ENCODE measurements around the gene CYP19A1. TPM values are rescaled to one million over a fixed set of nuclear protein-coding genes. Genes with fewer than 3 reads are reported as not detected.

CYP19A1 gene
- total and polyA plus RNA-seq, 5 donors = 0.45 to 1.3 (median 1.0) TPM

DNA sequence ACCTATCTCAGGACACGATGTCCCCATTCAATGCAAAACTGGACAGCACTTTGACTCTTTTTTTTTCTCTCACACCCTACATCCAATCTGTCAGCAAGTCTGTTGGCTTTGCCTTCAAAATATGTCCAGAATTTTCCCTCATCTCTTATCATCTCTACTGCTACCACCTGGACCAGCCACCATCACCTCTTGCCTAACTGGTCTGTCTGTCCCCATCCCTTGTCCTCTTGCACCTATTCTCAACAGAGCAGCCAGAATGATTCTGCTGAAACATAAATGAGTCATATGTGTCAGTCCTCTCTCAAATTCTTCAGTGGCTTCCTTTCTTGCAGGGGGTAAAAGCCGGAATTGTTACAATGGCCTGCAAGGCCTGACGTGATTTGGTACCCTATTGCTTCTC is 105.8 kb downstream of the CYP19A1 start:
- intact Hi-C loops (cut with DNase I) = loop anchor here in 1 of 4 donors (5.0 kb wide), 1 partner anchor 155 kb away; no protein-coding TSS in a partner anchor
- H3K4me3 ChIP-seq (ENCODE audit: low read length) = no peak overlapping the region
- ATAC-seq (no peak), DNase-seq (no peak)
- H3K4me1 ChIP-seq (ENCODE audit: control insufficient read depth, insufficient read depth, low read length) = no peaks in the 10 kb centered on the region
- no peak overlapping the region for H3K27ac ChIP-seq (ENCODE audit: low read length)
- H3K9me3 ChIP-seq (ENCODE audit: control insufficient read depth, low read length) = no peaks in the 10 kb centered on the region
- WGBS = 82% methylated on average over 3 of the region's 3 CpGs
- H3K27me3 ChIP-seq (ENCODE audit: control insufficient read depth, insufficient read depth) = no peaks in the 10 kb centered on the region

DNA sequence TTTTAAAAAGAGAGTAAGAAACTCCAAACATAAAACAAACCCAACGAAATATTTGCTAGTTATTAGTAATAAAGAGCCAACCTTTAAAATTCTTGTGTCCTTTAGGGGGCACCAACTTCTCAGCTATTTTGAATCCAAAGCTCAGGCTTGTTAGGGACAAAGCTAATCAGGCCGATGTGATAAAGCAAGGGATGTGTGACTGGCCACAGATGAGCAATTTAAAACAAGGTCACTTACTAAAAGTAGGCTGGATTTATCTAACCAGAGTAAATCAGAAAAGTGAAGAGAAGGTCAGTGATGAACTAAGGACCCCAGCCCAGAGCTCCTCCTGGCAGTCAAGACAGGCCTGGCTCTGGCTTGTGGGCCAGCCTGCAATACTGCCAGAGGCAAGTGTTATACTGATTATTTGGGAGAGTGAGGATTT is 108.5 kb downstream of the CYP19A1 start:
- 24% methylated on average over 2 of the region's 2 CpGs for WGBS
- peak in 1 of 3 donors; percentile 42 for DNase-seq
- peak; percentile 56 to 65 for ATAC-seq
- Histone ChIP-seq H3K27ac (ENCODE audit: low read length) (no peak overlapping the region), H3K4me1 (ENCODE audit: control insufficient read depth, insufficient read depth, low read length) (no peaks in the 10 kb centered on the region), H3K27me3 (ENCODE audit: control insufficient read depth, insufficient read depth) (no peaks in the 10 kb centered on the region), H3K9me3 (ENCODE audit: control insufficient read depth, low read length) (no peaks in the 10 kb centered on the region), H3K4me3 (ENCODE audit: low read length) (no peak overlapping the region)
- intact Hi-C loops (cut with DNase I) = loop anchor here in 2 of 4 donors (2.0 to 10.0 kb wide), 3 partner anchors 155 to 173 kb away; no protein-coding TSS in a partner anchor

DNA sequence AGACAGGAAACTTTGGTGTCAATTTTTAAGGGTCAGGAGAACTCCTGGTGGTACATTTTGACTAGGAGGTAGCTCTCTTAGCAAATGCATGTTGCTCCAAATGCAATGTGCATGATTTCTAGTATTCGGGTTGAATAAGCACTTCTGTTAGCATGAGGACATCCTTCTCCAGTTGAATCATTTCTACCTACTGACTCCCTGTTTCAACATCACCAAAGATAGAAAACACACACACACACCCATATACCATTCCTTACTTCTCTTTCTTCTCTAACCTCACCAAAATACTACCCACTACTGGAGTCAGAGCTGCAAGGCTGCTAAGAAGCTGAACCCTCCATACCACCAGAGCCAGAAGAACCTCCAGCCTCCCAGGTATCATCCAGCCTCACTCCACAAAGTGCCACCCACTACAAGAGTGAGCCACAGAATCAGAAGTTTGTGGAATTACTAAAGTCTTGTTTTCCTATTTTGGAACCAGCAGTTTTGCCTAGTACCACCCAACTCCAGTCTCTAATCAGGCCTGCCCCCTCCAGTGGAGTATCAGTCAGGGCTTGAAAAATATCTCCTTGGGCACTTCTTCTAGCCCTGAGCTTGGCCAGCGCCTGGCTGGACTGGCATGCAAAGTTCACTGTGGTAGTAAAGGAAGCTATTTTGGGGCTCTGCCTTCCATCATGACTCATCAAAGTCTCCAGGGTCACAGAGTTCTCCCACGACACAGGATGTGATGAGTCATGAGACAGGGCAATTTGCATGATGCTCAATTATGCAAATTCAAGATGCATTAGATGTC is 110.3 kb downstream of the CYP19A1 start:
- DNase-seq (peak in 2 of 3 donors; percentile 19 to 47), ATAC-seq (peak; percentile 47 to 80)
- Histone ChIP-seq H3K27ac (ENCODE audit: low read length) (no peak overlapping the region), H3K4me1 (ENCODE audit: control insufficient read depth, insufficient read depth, low read length) (no peaks in the 10 kb centered on the region), H3K27me3 (ENCODE audit: control insufficient read depth, insufficient read depth) (no peaks in the 10 kb centered on the region), H3K4me3 (ENCODE audit: low read length) (no peak overlapping the region), H3K9me3 (ENCODE audit: control insufficient read depth, low read length) (no peaks in the 10 kb centered on the region)
- WGBS = 46% methylated on average over 3 of the region's 3 CpGs
- intact Hi-C loops (cut with DNase I) = loop anchor here in 1 of 4 donors (10.0 kb wide), 1 partner anchor 157 kb away; no protein-coding TSS in a partner anchor

DNA sequence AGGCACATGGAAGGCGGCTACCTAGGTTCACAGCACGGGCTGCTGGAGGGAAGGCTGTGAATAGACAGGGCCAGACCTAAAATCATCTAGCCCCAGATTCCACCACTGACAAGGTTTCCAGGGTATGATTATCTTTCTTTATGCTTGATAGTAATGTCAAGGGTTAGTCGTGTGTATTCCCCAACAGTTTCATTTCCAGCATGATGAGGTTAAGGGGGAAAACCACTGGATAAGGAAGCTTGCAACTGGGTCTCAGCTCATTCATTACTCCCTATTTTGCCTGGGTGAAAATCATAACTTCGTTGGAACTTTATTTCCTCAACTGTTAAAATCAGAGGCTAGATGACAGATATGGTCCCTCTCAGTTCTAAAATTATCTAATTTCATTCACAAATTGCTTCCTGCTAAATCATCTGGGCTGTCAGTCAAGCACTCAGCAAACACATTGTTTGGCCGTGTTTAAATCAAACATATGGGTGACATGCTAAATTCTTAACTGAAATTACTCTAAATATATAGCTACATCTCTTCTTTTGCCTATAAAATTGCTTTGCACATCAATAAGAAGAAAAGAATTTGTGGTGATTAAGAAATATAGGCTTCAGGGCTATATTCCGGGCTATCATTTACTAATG is 111.7 kb downstream of the CYP19A1 start:
- no peak overlapping the region for H3K4me3 ChIP-seq (ENCODE audit: low read length)
- H3K9me3 ChIP-seq (ENCODE audit: control insufficient read depth, low read length) = no peaks in the 10 kb centered on the region
- no peak overlapping the region for H3K27ac ChIP-seq (ENCODE audit: low read length)
- DNase-seq (no peak), ATAC-seq (no peak)
- H3K27me3 ChIP-seq (ENCODE audit: control insufficient read depth, insufficient read depth) = no peaks in the 10 kb centered on the region
- intact Hi-C loops (cut with DNase I) = loop anchor here in 1 of 4 donors (10.0 kb wide), 1 partner anchor 158 kb away; no protein-coding TSS in a partner anchor
- no peaks in the 10 kb centered on the region for H3K4me1 ChIP-seq (ENCODE audit: control insufficient read depth, insufficient read depth, low read length)
- 76% methylated on average over 6 of the region's 6 CpGs for WGBS

DNA sequence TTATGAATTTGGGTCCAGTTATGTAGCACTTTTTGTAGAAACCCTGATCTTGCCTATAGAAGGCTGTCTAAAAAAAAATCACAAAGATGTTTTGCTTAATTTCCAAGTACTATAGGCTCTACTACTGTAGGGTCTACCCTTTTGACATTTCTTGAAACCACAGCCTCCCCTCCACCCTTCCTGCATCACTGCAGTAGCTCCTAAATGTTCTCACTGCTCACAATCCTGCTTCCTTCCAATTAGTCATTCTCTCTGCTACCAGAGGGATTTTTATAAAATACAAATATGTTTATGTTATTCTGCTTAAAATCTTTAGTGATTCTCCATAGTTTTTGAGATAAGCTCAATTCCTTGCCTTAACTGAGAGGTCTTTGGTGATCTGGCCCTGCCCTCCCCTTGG is 114.0 kb downstream of the CYP19A1 start:
- Histone ChIP-seq H3K4me3 (ENCODE audit: low read length) (no peak overlapping the region), H3K27ac (ENCODE audit: low read length) (no peak overlapping the region), H3K4me1 (ENCODE audit: control insufficient read depth, insufficient read depth, low read length) (no peaks in the 10 kb centered on the region), H3K27me3 (ENCODE audit: control insufficient read depth, insufficient read depth) (no peaks in the 10 kb centered on the region), H3K9me3 (ENCODE audit: control insufficient read depth, low read length) (no peaks in the 10 kb centered on the region)
- no peak for DNase-seq
- ATAC-seq = no peak
- intact Hi-C loops (cut with DNase I) = loop anchor here in 1 of 4 donors (10.0 kb wide), 1 partner anchor 160 kb away; no protein-coding TSS in a partner anchor

DNA sequence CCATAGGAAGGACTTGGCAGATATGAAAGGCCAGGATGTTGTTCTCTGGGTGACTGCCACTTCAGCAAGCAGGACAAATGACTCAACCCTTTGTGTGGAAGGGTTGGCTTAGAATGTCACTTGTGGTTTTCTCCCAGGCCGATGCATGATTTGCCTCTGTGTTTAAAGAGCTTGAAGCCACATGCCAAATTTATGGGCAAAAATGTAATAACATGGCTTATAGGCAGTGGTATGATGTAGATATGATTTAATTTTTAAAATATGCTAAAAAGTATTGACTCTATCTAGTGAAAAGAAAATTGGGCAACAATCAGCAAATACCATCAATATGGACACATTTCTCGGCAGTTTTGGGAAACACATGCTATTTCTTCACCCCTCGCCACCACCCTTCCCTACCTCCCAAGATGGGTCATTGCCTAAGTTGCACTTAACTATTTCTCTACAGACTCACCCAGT is 114.6 kb downstream of the CYP19A1 start:
- H3K27me3 ChIP-seq (ENCODE audit: control insufficient read depth, insufficient read depth) = no peaks in the 10 kb centered on the region
- DNase-seq (peak in 1 of 3 donors; percentile 22), ATAC-seq (peak; percentile 67 to 70)
- H3K4me3 ChIP-seq (ENCODE audit: low read length) = no peak overlapping the region
- H3K9me3 ChIP-seq (ENCODE audit: control insufficient read depth, low read length) = no peaks in the 10 kb centered on the region
- no peak overlapping the region for H3K27ac ChIP-seq (ENCODE audit: low read length)
- H3K4me1 ChIP-seq (ENCODE audit: control insufficient read depth, insufficient read depth, low read length) = no peaks in the 10 kb centered on the region
- intact Hi-C loops (cut with DNase I) = loop anchor here in 1 of 4 donors (10.0 kb wide), 1 partner anchor 161 kb away; no protein-coding TSS in a partner anchor
- 63% methylated on average over 3 of the region's 3 CpGs for WGBS

DNA sequence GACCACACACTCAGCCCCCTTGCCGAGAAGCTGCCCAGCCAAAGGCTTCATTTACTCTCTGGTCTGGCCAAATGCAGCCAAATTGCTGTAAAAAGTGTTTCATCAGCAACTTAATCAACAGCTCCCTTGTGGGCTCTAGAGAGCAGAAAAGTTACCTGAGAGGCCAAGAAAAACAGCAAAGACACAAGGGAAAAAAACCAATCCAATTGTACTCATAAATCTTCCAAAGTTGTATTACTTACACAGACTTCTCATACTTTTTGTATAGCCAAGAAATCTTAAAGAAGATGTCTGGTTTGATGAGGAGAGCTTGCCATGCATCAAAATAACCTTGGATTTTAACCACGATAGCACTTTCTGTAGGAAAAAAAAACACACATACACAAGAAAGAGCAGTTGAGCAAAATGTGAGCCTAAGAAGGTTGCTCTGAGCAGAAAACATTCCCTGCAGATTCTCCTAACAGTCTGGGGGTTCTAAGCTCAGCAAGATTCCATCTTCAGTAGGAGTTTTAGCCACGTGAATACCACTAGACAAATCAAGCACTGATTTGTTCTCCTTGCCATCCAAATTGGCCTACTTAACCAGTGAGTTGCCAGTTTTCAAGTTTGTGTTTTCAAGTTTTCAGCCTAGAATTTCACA is 120.0 kb downstream of the CYP19A1 start:
- intact Hi-C loops (cut with DNase I) = no loop called here

DNA sequence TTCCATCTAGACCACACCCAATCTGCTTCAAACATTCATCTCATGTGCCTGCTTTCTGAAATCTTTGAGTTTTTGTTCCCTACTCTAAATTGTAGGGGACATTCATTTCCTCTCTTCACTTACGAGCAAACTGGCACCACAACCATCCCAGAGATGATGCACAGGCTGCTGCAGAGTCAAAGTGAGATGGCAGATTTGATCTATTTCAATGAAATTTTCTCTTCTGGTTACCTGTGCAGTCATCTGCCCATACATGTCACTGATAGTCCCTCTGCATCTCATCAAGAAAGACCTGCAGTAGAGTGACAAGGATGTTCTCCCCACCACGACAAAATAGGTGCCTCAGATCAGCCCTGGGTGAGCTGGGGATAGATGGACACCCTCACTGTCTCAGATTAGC is 125.5 kb downstream of the CYP19A1 start:
- H3K9me3 ChIP-seq (ENCODE audit: control insufficient read depth, low read length) = no peaks in the 10 kb centered on the region
- no peak overlapping the region for H3K27ac ChIP-seq (ENCODE audit: low read length)
- H3K4me3 ChIP-seq (ENCODE audit: low read length) = no peak overlapping the region
- no peak for DNase-seq
- ATAC-seq = no peak
- 87% methylated on average over 2 of the region's 2 CpGs for WGBS
- intact Hi-C loops (cut with DNase I) = no loop called here
- H3K4me1 ChIP-seq (ENCODE audit: control insufficient read depth, insufficient read depth, low read length) = no peaks in the 10 kb centered on the region
- H3K27me3 ChIP-seq (ENCODE audit: control insufficient read depth, insufficient read depth) = peaks cover 3% of the 10 kb centered on the region

More for the DNA sequence above, 120.0 kb downstream of the CYP19A1 start:
- H3K9me3 ChIP-seq (ENCODE audit: control insufficient read depth, low read length) = no peaks in the 10 kb centered on the region
- H3K27me3 ChIP-seq (ENCODE audit: control insufficient read depth, insufficient read depth) = peaks cover 3% of the 10 kb centered on the region
- 56% methylated on average over 3 of the region's 3 CpGs for WGBS
- no peak overlapping the region for H3K4me3 ChIP-seq (ENCODE audit: low read length)
- ATAC-seq (no peak), DNase-seq (no peak)
- H3K27ac ChIP-seq (ENCODE audit: low read length) = no peak overlapping the region
- H3K4me1 ChIP-seq (ENCODE audit: control insufficient read depth, insufficient read depth, low read length) = no peaks in the 10 kb centered on the region

DNA sequence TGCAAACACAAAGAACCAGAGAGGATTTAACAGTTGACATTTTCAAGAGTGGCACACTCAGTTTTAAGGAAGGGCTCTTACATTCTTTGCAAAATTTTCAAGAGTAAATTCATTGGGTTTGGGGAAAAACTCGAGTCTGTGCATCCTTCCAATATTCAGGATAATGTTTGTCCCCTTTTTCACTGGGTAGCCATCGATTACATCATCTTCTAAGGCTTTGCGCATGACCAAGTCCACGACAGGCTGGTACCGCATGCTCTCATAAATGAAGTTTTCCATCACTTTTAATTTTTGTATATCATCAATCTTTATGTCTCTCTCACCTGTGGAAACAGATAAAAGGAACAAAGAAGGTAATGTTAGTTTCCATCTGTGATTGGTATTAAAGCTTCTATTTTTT is 126.2 kb downstream of the CYP19A1 start:
- intact Hi-C loops (cut with DNase I) = no loop called here

DNA sequence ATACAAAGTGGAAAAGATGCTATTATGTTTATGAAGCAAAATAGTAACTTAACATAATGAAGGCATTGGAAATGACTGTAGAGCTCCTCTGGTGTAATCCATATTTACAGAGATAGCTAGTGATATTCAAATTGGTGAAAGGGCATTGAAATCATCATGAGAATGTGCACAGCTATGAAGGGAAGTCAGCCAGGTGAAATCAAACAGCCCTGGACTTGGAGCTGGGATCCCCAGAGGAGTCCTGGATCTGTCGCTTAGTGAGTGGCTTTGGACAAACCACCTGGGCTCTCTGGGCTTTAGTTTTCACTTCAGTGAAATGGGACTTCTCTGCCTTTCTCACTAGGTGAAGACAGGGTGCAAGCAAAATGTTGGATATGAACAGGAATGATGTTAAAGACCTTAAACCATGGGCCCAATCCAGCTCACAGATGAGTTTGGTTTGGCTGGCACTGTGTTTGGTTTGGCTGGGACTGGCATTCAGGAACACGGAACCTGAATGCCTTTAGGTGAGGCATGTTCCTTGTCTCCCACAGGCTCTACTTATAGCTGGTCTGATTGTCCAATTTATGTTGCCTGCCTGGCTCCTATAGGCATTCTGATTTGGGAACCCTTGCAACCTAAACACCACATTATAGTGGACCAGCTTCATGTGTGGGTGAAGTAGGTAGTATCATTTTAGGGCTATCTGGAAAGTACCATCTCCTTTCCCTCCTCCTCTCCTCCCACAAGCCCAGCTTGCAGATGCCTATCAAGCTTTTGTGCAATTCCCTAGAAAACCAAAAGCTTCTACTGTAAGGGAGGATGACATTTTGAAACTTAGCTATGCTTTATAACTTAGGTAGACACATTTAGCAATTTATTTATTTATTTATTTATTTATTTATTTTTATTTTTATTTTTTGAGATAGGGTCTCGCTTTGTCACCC is 133.1 kb downstream of the CYP19A1 start:
- ATAC-seq = no peak
- H3K27ac ChIP-seq (ENCODE audit: low read length) = no peak overlapping the region

More for the DNA sequence above, 126.2 kb downstream of the CYP19A1 start:
- no peak for ATAC-seq
- H3K4me3 ChIP-seq (ENCODE audit: low read length) = no peak overlapping the region
- H3K27me3 ChIP-seq (ENCODE audit: control insufficient read depth, insufficient read depth) = peaks cover 3% of the 10 kb centered on the region
- no peaks in the 10 kb centered on the region for H3K4me1 ChIP-seq (ENCODE audit: control insufficient read depth, insufficient read depth, low read length)
- no peaks in the 10 kb centered on the region for H3K9me3 ChIP-seq (ENCODE audit: control insufficient read depth, low read length)
- WGBS = 79% methylated on average over 5 of the region's 5 CpGs
- no peak overlapping the region for H3K27ac ChIP-seq (ENCODE audit: low read length)
- no peak for DNase-seq

More for the DNA sequence above, 133.1 kb downstream of the CYP19A1 start:
- Histone ChIP-seq H3K9me3 (ENCODE audit: control insufficient read depth, low read length) (no peaks in the 10 kb centered on the region), H3K4me3 (ENCODE audit: low read length) (no peak overlapping the region), H3K27me3 (ENCODE audit: control insufficient read depth, insufficient read depth) (no peaks in the 10 kb centered on the region), H3K4me1 (ENCODE audit: control insufficient read depth, insufficient read depth, low read length) (no peaks in the 10 kb centered on the region)
- no peak for DNase-seq
- intact Hi-C loops (cut with DNase I) = no loop called here
- 83% methylated on average over 3 of the region's 3 CpGs for whole genome bisulfite sequencing

Data from right cardiac atrium (tissue), 5 donors.